Measurements from ENCODE around the gene TMEM108.

The TMEM108 gene

DNA sequence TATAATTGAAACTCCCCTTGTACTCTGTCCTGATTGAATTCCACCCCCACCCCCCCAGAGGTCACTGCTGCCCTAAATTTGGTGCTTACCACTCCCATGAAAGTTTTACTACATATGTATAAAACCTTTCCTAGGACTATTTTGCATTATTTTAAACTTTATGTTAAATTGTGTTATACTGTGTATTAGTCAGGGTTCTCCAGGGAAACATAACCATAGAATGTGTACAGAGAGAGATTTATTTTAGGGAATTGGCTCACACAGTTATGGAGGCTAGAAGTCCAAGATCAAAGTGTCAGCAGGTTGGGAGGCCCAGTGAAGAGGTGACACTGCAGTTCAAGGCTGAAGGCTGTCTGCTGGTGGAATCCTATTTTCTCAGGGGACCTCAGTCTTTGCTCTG, 390.9 kb downstream of the TMEM108 start:
- DNase-seq: no peak

DNA sequence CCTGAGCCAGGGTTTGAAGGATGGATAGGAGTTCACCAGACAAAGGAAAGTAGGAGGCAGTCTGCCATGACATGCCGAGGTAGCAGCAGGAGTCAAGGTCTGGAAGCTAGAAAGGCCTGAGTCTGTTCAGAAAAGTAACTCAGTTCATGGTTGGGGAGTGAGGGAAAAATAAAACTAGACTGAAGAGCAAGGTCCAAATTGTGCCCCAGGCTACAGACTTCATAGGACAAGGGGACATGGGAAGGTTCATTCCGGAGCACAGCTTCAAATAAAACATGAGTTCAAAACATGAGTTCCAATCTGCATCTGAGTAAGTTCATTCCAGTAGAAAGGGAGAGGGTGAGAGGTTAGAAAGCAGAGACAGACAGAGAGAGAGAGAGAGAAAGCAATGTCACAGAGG, 401.4 kb downstream of the TMEM108 start:
- no peak for DNase-seq

- DNase-seq: no peak
These were observed 402.5 kb downstream of the TMEM108 start for GRCh38 chr3:133440652-133441051.

- peak in 1 of 2 experiments; percentile 26 for DNase-seq
These were observed 403.7 kb downstream of the TMEM108 start for GRCh38 chr3:133441867-133442270.

DNA sequence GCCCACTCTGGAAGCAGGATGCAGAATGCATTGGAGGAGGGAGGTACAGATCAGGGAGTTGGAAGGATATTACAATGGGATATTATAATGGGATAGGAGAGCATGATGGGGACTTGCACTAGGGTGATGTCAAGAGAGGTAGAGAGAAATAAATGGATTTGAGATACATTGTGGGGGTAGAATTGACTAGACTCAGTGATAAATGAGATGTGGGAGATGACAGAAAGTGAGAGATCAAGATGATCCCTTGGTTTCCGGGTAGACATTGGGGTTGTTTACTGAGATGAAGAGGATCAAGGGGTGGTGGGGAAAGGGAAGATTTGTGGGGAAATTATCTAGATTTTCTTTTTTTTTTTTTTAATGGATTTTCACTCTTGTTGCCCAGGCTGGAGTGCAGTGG, 404.3 kb downstream of the TMEM108 start:
- DNase-seq: no peak

- DNase-seq: no peak
These were observed 405.6 kb downstream of the TMEM108 start for GRCh38 chr3:133443649-133444422.

GRCh38 chr3:133444423-133444774, 406.2 kb downstream of the TMEM108 start:
- no peak for DNase-seq

- no peak for DNase-seq
These were observed 406.9 kb downstream of the TMEM108 start for GRCh38 chr3:133445108-133445507.

Measured in activated CD4-positive, alpha-beta T cell treated with anti-CD3 and anti-CD28 coated beads, Interleukin-2, amount 50 U/mL, for 48 hours (primary cell).